ENCODE data around the gene CRELD1. TPM values are rescaled to one million over a fixed set of nuclear protein-coding genes. Genes with fewer than 3 reads are reported as not detected.

CRELD1 gene
- total and polyA plus RNA-seq, 9 of the 15 experiments (the other 6 are each of a cell fraction or from before 2014, with no cell fraction given): 3.3 to 25.8 (median 16.5) TPM

- ChIA-PET POLR2A (interaction anchor here (0.6 to 1.6 kb wide), 3 partner anchors 8 to 15 kb away, joined by 4 to 5 read pairs (median 4); no protein-coding TSS in a partner anchor), CTCF (ENCODE audit: low intra/inter-chr PET ratio) (no interaction called here)
- ATAC-seq (no peak), DNase-seq (ENCODE audit: extremely low read depth in 1 of 4, low spot score in 3 of 4) (no peak), FAIRE-seq (no peak)
- Histone ChIP-seq H3K9me3 (replicated peaks; ENCODE audit: control insufficient read depth, insufficient read depth, low read depth, low read length) (no peaks in the 10 kb centered on the region), H3K27me3 (ENCODE audit: control insufficient read depth in 2 of 2, insufficient read depth in 2 of 2, low read length in 2 of 2) (no peaks in the 10 kb centered on the region), H3K9ac (ENCODE audit: insufficient read depth in 1 of 2, low read depth in 2 of 2, low read length in 2 of 2) (peak overlapping the region; percentile 7 to 86; a peak in 1 of 4 replicates), H3K9me1 (ENCODE audit: control insufficient read depth, insufficient read depth, low read length) (no peaks in the 10 kb centered on the region), H3K4me1 (replicated peaks in 1 of 2; ENCODE audit: control insufficient read depth in 2 of 2, insufficient read depth in 2 of 2, low read length in 2 of 2) (peaks cover 21 to 44% of the 10 kb centered on the region in 2 experiments), H3K4me2 (ENCODE audit: insufficient read depth, low read length) (no peak overlapping the region), H3K27ac (ENCODE audit: extremely low read depth, low read depth, low read length) (no peak overlapping the region), H3K36me3 (ENCODE audit: control insufficient read depth, insufficient read depth, low read length) (no peaks in the 10 kb centered on the region), H3K79me2 (ENCODE audit: control insufficient read depth, insufficient read depth, low read length) (no peaks in the 10 kb centered on the region), H4K20me1 (replicated peaks; ENCODE audit: control insufficient read depth, insufficient read depth, low read length) (no peaks in the 10 kb centered on the region), H3K4me3 (no peak overlapping the region), H2AFZ (ENCODE audit: low read depth, low read length) (no peak overlapping the region)
- TF ChIP-seq ZNF311 (CRISPR knock-in tag; IDR thresholded peaks at IDR 0.05) (no peak), POU5F1 (IDR thresholded peaks at IDR 0.05; ENCODE audit: borderline replicate concordance, low read depth, low read length, partially characterized antibody) (no peak), MLLT1 (IDR thresholded peaks at IDR 0.05) (no peak), ZNF707 (CRISPR knock-in tag; conservative IDR thresholded peaks at IDR 0.05) (no peak), HMGN3 (IDR thresholded peaks at IDR 0.05; ENCODE audit: borderline replicate concordance, extremely low read depth, insufficient read length, low read depth, low read length) (no peak), ZNF57 (CRISPR knock-in tag; IDR thresholded peaks at IDR 0.05) (no peak), E2F4 (CRISPR knock-in tag; IDR thresholded peaks at IDR 0.05; ENCODE audit: low read depth) (no peak), ZNF134 (CRISPR knock-in tag; conservative IDR thresholded peaks at IDR 0.05) (no peak)
- TF ChIP-seq, protein P1, sequence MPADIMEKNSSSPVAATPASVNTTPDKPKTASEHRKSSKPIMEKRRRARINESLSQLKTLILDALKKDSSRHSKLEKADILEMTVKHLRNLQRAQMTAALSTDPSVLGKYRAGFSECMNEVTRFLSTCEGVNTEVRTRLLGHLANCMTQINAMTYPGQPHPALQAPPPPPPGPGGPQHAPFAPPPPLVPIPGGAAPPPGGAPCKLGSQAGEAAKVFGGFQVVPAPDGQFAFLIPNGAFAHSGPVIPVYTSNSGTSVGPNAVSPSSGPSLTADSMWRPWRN (IDR thresholded peaks at IDR 0.05; ENCODE audit: low read depth): no peak
- intact Hi-C loops (cut with micrococcal nuclease) (loop anchor here (5.0 kb wide), 1 partner anchor 36 kb away; the partner anchor contains the start of gene EMC3), in situ Hi-C loops (cut with MboI) (no loop called here)
- WGBS (ENCODE audit: insufficient coverage, low coverage, missing lambda C conversion rate): 46% methylated on average over 7 of the region's 7 CpGs
- no TSS peak for BruUV-seq (replicated peaks)
Measured at GRCh38 chr3:9951126-9951525, 17.5 kb downstream of the CRELD1 start.
